ENCODE data around the gene IL5. TPM values are rescaled to one million over a fixed set of nuclear protein-coding genes. Genes with fewer than 3 reads are reported as not detected.

IL5 gene
- total and polyA plus RNA-seq, 2 of the 13 experiments (the other 11 are each of a cell fraction or from before 2014, with no cell fraction given) = not detected

DNA sequence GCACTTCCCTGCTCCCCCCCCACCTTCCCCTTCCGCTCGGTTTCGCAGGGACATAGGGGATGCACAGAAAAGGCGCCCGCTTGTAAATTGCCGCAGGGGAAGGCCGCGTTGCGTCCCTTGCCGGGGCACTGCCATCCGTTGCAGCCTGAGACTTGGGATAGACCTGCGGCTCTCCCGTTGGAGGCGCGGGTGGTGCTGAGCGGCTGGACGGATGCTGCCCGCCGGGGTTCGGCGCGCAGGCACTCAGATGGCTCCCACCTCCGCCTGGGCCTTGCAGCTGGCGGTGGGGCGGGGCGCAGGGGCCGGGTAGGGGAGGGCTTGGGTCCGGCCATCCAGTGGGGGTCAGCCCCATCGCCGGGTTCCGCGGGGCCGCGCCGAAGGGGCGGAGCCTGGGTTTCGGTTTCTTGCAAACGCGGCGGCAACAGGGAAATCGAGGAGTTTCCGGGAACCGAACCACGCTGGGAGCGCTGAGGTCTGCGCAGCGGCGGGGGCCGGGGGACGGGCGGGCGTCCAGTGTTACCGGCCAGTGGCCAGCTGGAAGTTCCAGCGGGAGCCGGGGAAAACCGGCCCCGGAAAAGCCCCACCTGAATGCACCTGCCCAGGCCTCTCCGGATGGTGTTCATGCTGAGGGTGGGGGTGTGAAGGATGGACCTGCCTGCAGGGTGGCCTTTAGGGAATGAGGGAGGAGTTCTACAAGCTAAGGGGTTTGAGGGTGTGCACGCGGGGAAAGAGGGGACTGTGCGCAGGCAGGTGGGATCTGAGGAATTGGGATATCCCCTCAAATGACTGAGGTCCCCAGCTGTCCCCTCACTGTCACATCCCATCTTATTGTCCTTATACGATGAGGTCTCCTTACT is 46.5 kb downstream of the IL5 start (continued):
- TF ChIP-seq ZNF710 (CRISPR knock-in tag; IDR thresholded peaks at IDR 0.05; ENCODE audit: borderline replicate concordance) (no peak), THAP11 (CRISPR knock-in tag; IDR thresholded peaks at IDR 0.05) (0 out of 2 replicates have a peak, but pooled peaks have one; percentile 5), PPARG (CRISPR knock-in tag; conservative IDR thresholded peaks at IDR 0.05) (0 out of 2 replicates have a peak, but pooled peaks have one; percentile 13), ELF1 (CRISPR knock-in tag; IDR thresholded peaks at IDR 0.05) (no peak), ZNF343 (CRISPR knock-in tag; IDR thresholded peaks at IDR 0.05) (0 out of 2 replicates have a peak, but pooled peaks have one; percentile 35), NR2C2 (CRISPR knock-in tag; IDR thresholded peaks at IDR 0.05; ENCODE audit: borderline replicate concordance) (peak; percentile 63), ATRX (CRISPR knock-in tag; IDR thresholded peaks at IDR 0.05; ENCODE audit: borderline replicate concordance) (0 out of 2 replicates have a peak, but pooled peaks have one; percentile 61), STAG1 (CRISPR knock-in tag; IDR thresholded peaks at IDR 0.05) (no peak), ARNT (IDR thresholded peaks at IDR 0.05) (no peak), ZSCAN20 (CRISPR knock-in tag; IDR thresholded peaks at IDR 0.05; ENCODE audit: borderline replicate concordance) (peak; percentile 43; the same call in 1 of the 2 replicates), MED8 (CRISPR knock-in tag; IDR thresholded peaks at IDR 0.05; ENCODE audit: insufficient replicate concordance) (peak; percentile 18), ZNF512B (CRISPR knock-in tag; IDR thresholded peaks at IDR 0.05; ENCODE audit: borderline replicate concordance) (peak; percentile 28; the same call in 1 of the 2 replicates), RBFOX2 (IDR thresholded peaks at IDR 0.05; ENCODE audit: low read depth, low read length) (peak; percentile 83), IRF2 (CRISPR knock-in tag; IDR thresholded peaks at IDR 0.05) (peak; percentile 61), ZNF564 (CRISPR knock-in tag; IDR thresholded peaks at IDR 0.05) (peak; percentile 72; the same call in 1 of the 2 replicates), ERF (CRISPR knock-in tag; IDR thresholded peaks at IDR 0.05) (peak; percentile 29; the same call in 1 of the 2 replicates), NR2F6 (IDR thresholded peaks at IDR 0.05) (no peak), NR2F6 (CRISPR knock-in tag; IDR thresholded peaks at IDR 0.05) (no peak; the same call in 1 of the 2 replicates), ZNF841 (CRISPR knock-in tag; IDR thresholded peaks at IDR 0.05; ENCODE audit: borderline replicate concordance) (no peak), ZNF720 (CRISPR knock-in tag; IDR thresholded peaks at IDR 0.05) (no peak)
- TF ChIP-seq, protein P1, sequence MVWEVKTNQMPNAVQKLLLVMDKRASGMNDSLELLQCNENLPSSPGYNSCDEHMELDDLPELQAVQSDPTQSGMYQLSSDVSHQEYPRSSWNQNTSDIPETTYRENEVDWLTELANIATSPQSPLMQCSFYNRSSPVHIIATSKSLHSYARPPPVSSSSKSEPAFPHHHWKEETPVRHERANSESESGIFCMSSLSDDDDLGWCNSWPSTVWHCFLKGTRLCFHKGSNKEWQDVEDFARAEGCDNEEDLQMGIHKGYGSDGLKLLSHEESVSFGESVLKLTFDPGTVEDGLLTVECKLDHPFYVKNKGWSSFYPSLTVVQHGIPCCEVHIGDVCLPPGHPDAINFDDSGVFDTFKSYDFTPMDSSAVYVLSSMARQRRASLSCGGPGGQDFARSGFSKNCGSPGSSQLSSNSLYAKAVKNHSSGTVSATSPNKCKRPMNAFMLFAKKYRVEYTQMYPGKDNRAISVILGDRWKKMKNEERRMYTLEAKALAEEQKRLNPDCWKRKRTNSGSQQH (CRISPR knock-in tag; IDR thresholded peaks at IDR 0.05; ENCODE audit: low read depth) = no peak
- TF ChIP-seq, protein P2, sequence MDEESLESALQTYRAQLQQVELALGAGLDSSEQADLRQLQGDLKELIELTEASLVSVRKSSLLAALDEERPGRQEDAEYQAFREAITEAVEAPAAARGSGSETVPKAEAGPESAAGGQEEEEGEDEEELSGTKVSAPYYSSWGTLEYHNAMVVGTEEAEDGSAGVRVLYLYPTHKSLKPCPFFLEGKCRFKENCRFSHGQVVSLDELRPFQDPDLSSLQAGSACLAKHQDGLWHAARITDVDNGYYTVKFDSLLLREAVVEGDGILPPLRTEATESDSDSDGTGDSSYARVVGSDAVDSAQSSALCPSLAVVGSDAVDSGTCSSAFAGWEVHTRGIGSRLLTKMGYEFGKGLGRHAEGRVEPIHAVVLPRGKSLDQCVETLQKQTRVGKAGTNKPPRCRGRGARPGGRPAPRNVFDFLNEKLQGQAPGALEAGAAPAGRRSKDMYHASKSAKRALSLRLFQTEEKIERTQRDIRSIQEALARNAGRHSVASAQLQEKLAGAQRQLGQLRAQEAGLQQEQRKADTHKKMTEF (CRISPR knock-in tag; IDR thresholded peaks at IDR 0.05) = peak; percentile 56

All from HepG2 (cell line).